ENCODE data around the gene PAX9.

DNA sequence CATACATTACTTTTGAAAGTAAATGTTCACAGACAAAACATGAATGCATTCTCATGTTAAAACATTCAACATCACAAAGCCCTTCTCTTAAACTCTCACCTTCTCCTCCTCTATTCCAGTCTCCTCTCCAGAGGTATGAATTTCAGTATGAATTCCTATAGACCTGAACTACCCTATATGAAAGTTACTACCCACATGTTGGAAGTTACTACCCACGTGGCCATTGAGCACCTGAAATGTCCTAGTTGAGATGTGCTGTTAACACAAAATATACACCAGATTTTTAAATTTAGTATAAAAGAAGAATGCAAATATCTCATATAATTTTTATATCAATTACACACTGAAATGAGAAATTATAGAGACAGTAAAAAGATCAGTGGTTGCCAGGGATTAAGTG, 60.2 kb downstream of the PAX9 start:
- TF ChIP-seq, protein P1, sequence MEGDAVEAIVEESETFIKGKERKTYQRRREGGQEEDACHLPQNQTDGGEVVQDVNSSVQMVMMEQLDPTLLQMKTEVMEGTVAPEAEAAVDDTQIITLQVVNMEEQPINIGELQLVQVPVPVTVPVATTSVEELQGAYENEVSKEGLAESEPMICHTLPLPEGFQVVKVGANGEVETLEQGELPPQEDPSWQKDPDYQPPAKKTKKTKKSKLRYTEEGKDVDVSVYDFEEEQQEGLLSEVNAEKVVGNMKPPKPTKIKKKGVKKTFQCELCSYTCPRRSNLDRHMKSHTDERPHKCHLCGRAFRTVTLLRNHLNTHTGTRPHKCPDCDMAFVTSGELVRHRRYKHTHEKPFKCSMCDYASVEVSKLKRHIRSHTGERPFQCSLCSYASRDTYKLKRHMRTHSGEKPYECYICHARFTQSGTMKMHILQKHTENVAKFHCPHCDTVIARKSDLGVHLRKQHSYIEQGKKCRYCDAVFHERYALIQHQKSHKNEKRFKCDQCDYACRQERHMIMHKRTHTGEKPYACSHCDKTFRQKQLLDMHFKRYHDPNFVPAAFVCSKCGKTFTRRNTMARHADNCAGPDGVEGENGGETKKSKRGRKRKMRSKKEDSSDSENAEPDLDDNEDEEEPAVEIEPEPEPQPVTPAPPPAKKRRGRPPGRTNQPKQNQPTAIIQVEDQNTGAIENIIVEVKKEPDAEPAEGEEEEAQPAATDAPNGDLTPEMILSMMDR (IDR thresholded peaks at IDR 0.05) = no peak
- no peak for TF ChIP-seq POLR2A (IDR thresholded peaks at IDR 0.05)

Data from uterus (tissue), 2 donors.